Suprapubic skin (tissue), 4 donors: Measurements from ENCODE around the gene OSBP2. TPM values are rescaled to one million over a fixed set of nuclear protein-coding genes. Genes with fewer than 3 reads are reported as not detected.

Experiments used
- DNase-seq, 2 donors: peaks; one replicate each; pipeline ENCODE4 v3.0.0-alpha.2; 2019; ENCODE audit warnings: low spot score in 2 of 2
- H3K27ac ChIP-seq: fragments of 200-600 bp; sonication (generic); one replicate; pipeline ENCODE4 v1.5.1; 2019
- H3K27me3 ChIP-seq: fragments of 200-600 bp; sonication (generic); one replicate; pipeline ENCODE4 v1.5.1; 2019
- H3K36me3 ChIP-seq: fragments of 200-600 bp; sonication (generic); one replicate; pipeline ENCODE4 v1.5.1; 2019
- H3K4me1 ChIP-seq: fragments of 200-600 bp; sonication (generic); one replicate; pipeline ENCODE4 v1.5.1; 2019
- H3K4me3 ChIP-seq: fragments of 200-600 bp; sonication (generic); one replicate; pipeline ENCODE4 v1.5.1; 2019; ENCODE audit warnings: mild to moderate bottlenecking
- H3K9me3 ChIP-seq: fragments of 200-600 bp; sonication (generic); one replicate; pipeline ENCODE4 v1.5.1; 2019
- EP300 ChIP-seq: sonication (generic); formaldehyde crosslinking; IDR thresholded peaks from one replicate; pipeline ENCODE4 v1.6.1; 2017; ENCODE audit warnings: antibody characterized with exemption
- POLR2A ChIP-seq, 2 donors: fragments of 450-650 bp; IDR thresholded peaks; one replicate each; pipeline ENCODE4 v1.6.1; 2017; ENCODE audit warnings: antibody characterized with exemption in 2 of 2, mild to moderate bottlenecking in 2 of 2, moderate library complexity in 2 of 2
- POLR2AphosphoS5 ChIP-seq, 3 donors: sonication (generic); formaldehyde crosslinking; IDR thresholded peaks; one replicate each; pipeline ENCODE4 v1.6.1; 2017; ENCODE audit warnings: antibody characterized with exemption in 3 of 3
- WGBS: methylation state at CpG from one replicate; pipeline ENCODE4 v1.1.5; 2018; 5-methylcytosine and 5-hydroxymethylcytosine counted together
- total RNA-seq, 4 donors: library from RNA; depleted of rRNA; stranded (reverse); fragments of >200 nt; gene quantifications; one replicate each; pipeline ENCODE4 v1.1.0, GENCODE V29; 2016
- TF ChIP-seq, protein P1 (sequence below), 2 donors: fragments of 200-600 bp in 1 of 2; fragments of 450-650 bp in 1 of 2; sonication (generic) in 1 of 2; IDR thresholded peaks; one replicate each; pipeline ENCODE4 v1.5.1; 2016 to 2019; ENCODE audit warnings: antibody characterized with exemption in 2 of 2, mild to moderate bottlenecking in 1 of 2, moderate library complexity in 1 of 2

The OSBP2 gene
- total RNA-seq, 4 donors from 2014 or later: 3.9 to 11.3 (median 6.4) TPM

- Histone ChIP-seq H3K36me3 (peaks cover 10% of the 10 kb centered on the region), H3K9me3 (no peaks in the 10 kb centered on the region), H3K4me3 (no peak overlapping the region), H3K27me3 (no peaks in the 10 kb centered on the region), H3K27ac (no peak overlapping the region), H3K4me1 (peaks cover 18% of the 10 kb centered on the region)
- peak; percentile 84 to 92 for DNase-seq
- WGBS: 1% methylated on average over 9 of the region's 9 CpGs
- TF ChIP-seq, protein P1, sequence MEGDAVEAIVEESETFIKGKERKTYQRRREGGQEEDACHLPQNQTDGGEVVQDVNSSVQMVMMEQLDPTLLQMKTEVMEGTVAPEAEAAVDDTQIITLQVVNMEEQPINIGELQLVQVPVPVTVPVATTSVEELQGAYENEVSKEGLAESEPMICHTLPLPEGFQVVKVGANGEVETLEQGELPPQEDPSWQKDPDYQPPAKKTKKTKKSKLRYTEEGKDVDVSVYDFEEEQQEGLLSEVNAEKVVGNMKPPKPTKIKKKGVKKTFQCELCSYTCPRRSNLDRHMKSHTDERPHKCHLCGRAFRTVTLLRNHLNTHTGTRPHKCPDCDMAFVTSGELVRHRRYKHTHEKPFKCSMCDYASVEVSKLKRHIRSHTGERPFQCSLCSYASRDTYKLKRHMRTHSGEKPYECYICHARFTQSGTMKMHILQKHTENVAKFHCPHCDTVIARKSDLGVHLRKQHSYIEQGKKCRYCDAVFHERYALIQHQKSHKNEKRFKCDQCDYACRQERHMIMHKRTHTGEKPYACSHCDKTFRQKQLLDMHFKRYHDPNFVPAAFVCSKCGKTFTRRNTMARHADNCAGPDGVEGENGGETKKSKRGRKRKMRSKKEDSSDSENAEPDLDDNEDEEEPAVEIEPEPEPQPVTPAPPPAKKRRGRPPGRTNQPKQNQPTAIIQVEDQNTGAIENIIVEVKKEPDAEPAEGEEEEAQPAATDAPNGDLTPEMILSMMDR (IDR thresholded peaks at IDR 0.05): peak; percentile 89 to 92
- TF ChIP-seq EP300 (no peak), POLR2A (IDR thresholded peaks at IDR 0.05) (no peak), POLR2AphosphoS5 (IDR thresholded peaks at IDR 0.05) (no peak)
These were observed 225.7 kb downstream of the OSBP2 start for GRCh38 chr22:30920407-30920806.

- Histone ChIP-seq H3K4me3 (peak overlapping the region; percentile 45), H3K36me3 (peaks cover 17% of the 10 kb centered on the region), H3K27ac (no peak overlapping the region), H3K27me3 (no peaks in the 10 kb centered on the region), H3K9me3 (no peaks in the 10 kb centered on the region), H3K4me1 (peaks cover 18% of the 10 kb centered on the region)
- no peak for DNase-seq
- TF ChIP-seq POLR2AphosphoS5 (IDR thresholded peaks at IDR 0.05) (no peak), POLR2A (IDR thresholded peaks at IDR 0.05) (no peak), EP300 (no peak)
- TF ChIP-seq, protein P1 (IDR thresholded peaks at IDR 0.05): no peak
- WGBS: 23% methylated on average over 6 of the region's 6 CpGs
These were observed 226.4 kb downstream of the OSBP2 start for GRCh38 chr22:30921108-30921507.

DNA sequence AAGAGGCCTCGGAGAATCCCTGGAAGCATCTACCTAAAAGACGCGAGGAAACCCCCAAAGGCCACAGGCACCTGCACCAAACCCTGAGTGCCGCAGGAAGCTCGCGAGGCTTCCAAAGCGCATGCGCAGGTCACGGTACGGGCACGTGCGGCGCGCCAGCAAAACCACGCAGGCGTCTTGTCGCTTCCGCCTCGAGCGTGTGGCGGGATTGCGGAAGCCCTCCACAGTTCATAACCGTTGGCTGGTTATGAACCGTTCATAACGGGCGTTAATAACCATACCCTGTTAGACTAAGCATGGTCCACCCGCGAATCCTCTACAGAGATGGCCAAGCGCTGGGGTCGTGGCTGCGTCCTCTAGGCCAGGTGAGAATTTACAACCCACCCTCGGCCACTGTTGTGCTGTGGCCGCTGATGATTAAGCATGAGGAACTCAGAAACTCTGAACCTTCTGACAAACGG is 227.5 kb downstream of the OSBP2 start:
- no peak overlapping the region for H3K27ac ChIP-seq
- TF ChIP-seq, protein P1 (IDR thresholded peaks at IDR 0.05): no peak
- TF ChIP-seq POLR2A (IDR thresholded peaks at IDR 0.05) (no peak), POLR2AphosphoS5 (IDR thresholded peaks at IDR 0.05) (no peak), EP300 (no peak)
- peaks cover 18% of the 10 kb centered on the region for H3K4me1 ChIP-seq
- no peaks in the 10 kb centered on the region for H3K27me3 ChIP-seq
- no peak for DNase-seq
- H3K36me3 ChIP-seq: peaks cover 26% of the 10 kb centered on the region
- no peaks in the 10 kb centered on the region for H3K9me3 ChIP-seq
- H3K4me3 ChIP-seq: peak overlapping the region; percentile 45
- WGBS: 51% methylated on average over 34 of the region's 34 CpGs

DNA sequence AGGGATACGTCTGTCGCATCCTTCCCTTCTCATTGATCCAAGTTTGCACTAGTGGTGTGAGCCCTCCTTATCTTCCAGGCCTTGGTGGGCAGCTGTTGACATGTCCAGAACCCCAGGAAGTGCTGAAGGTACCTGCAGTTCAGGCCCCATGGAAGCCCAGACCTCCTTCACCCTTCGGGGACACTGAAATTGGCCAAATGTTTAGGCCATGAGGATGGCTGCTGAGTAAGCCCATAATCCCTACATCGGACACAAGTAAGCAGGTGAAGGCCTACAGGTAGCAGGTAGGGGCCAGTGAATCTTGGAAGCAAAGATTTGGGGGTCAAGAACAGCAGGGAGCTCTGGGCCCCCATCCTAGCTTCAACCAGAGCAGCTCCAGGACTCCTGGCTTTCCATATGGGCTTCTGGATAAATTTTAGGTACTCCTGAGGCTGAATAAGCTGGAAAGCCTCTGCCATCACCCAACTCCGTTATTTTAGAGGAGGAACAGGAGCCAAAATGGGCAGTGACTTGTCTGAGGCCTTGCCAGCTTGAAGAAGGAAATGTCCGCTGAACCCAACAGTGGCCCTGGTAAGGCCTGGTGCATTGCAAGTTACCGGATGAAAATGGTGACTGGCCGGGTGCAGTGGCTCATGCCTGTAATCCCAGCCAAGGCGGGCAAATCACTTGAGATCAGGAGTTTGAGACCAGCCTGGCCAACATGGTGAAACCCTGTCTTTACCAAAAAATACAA is 228.7 kb downstream of the OSBP2 start:
- Histone ChIP-seq H3K27me3 (no peaks in the 10 kb centered on the region), H3K27ac (no peak overlapping the region), H3K4me1 (peaks cover 18% of the 10 kb centered on the region), H3K9me3 (no peaks in the 10 kb centered on the region), H3K4me3 (no peak overlapping the region), H3K36me3 (peaks cover 37% of the 10 kb centered on the region)
- no peak for TF ChIP-seq POLR2AphosphoS5 (IDR thresholded peaks at IDR 0.05)
- TF ChIP-seq POLR2A (IDR thresholded peaks at IDR 0.05): no peak
- no peak for TF ChIP-seq EP300
- TF ChIP-seq, protein P1 (IDR thresholded peaks at IDR 0.05): no peak
- 87% methylated on average over 7 of the region's 9 CpGs for WGBS
- DNase-seq: no peak

- DNase-seq: no peak
- TF ChIP-seq EP300 (no peak), POLR2A (IDR thresholded peaks at IDR 0.05) (no peak), POLR2AphosphoS5 (IDR thresholded peaks at IDR 0.05) (no peak)
- TF ChIP-seq, protein P1 (IDR thresholded peaks at IDR 0.05): no peak
- no peaks in the 10 kb centered on the region for H3K27me3 ChIP-seq
- no peak overlapping the region for H3K27ac ChIP-seq
- WGBS: 93% methylated on average over 4 of the region's 5 CpGs
- H3K4me1 ChIP-seq: peaks cover 12% of the 10 kb centered on the region
- H3K36me3 ChIP-seq: peaks cover 61% of the 10 kb centered on the region
- no peak overlapping the region for H3K4me3 ChIP-seq
- no peaks in the 10 kb centered on the region for H3K9me3 ChIP-seq
These were observed 231.0 kb downstream of the OSBP2 start for GRCh38 chr22:30925667-30926066.
